Cerebellar cortex (tissue), 1 donor: ENCODE measurements around the gene YJEFN3.

ENCODE experiments used
- DNase-seq: peaks from one replicate; pipeline ENCODE4 v3.0.0-alpha.2; 2015; ENCODE audit warnings: low spot score

The YJEFN3 gene

GRCh38 chr19:19528721-19529490 lies at the start of gene YJEFN3:
Gene YJEFN3 (plus strand): TSS chr19:19528911. CDS start chr19:19528933, 22 bp downstream.
- peak; percentile 77 for DNase-seq

- DNase-seq = no peak
Measured at GRCh38 chr19:19480688-19481087, 48.0 kb upstream of the YJEFN3 start.

GRCh38 chr19:19482809-19483596 lies 45.7 kb upstream of the YJEFN3 start:
- no peak for DNase-seq

GRCh38 chr19:19485161-19485997 lies 43.3 kb upstream of the YJEFN3 start:
- no peak for DNase-seq

GRCh38 chr19:19485998-19486290 lies 42.8 kb upstream of the YJEFN3 start:
- no peak for DNase-seq

GRCh38 chr19:19486343-19487076 lies 42.2 kb upstream of the YJEFN3 start:
- no peak for DNase-seq

GRCh38 chr19:19487077-19487949 lies 41.4 kb upstream of the YJEFN3 start:
- no peak for DNase-seq

GRCh38 chr19:19487950-19488874 lies 40.5 kb upstream of the YJEFN3 start:
- DNase-seq = peak; percentile 16

- DNase-seq = peak; percentile 90
Measured at GRCh38 chr19:19488875-19489690, 39.6 kb upstream of the YJEFN3 start.

GRCh38 chr19:19489804-19490204 lies 38.9 kb upstream of the YJEFN3 start:
- no peak for DNase-seq

GRCh38 chr19:19490214-19490968 lies 38.3 kb upstream of the YJEFN3 start:
- peak; percentile 87 for DNase-seq

GRCh38 chr19:19491321-19492025 lies 37.2 kb upstream of the YJEFN3 start:
- DNase-seq = no peak

- DNase-seq = no peak
Measured at GRCh38 chr19:19492026-19492610, 36.6 kb upstream of the YJEFN3 start.

- DNase-seq = peak; percentile 35
Measured at GRCh38 chr19:19493841-19494546, 34.7 kb upstream of the YJEFN3 start.

GRCh38 chr19:19495614-19496603 lies 32.8 kb upstream of the YJEFN3 start:
- DNase-seq = no peak
